ENCODE data around the gene LTB4R2. TPM values are rescaled to one million over a fixed set of nuclear protein-coding genes. Genes with fewer than 3 reads are reported as not detected.

LTB4R2 gene
- total and polyA plus RNA-seq, 2 of the 8 experiments (the other 6 are each of a cell fraction or from before 2014, with no cell fraction given): 5.3 to 6.7 TPM

GRCh38 chr14:24310265-24310645 is 315 bp downstream of the LTB4R2 start:
- H3K79me1 ChIP-seq (ENCODE audit: low read depth, low read length): no peaks in the 10 kb centered on the region
- no peaks in the 10 kb centered on the region for H3K27me3 ChIP-seq (replicated peaks in 1 of 4; ENCODE audit: control insufficient read depth in 3 of 4, extremely low read depth in 1 of 4, insufficient read depth in 3 of 4, low read length in 3 of 4)
- H2BK12ac ChIP-seq (ENCODE audit: low read depth, low read length): no peak overlapping the region
- no peak overlapping the region for H3K4me2 ChIP-seq (ENCODE audit: insufficient read depth in 1 of 2, low read depth in 2 of 2, low read length in 2 of 2)
- H3K4me1 ChIP-seq (replicated peaks in 1 of 4; ENCODE audit: control insufficient read depth in 3 of 4, insufficient read depth in 4 of 4, low read length in 3 of 4): no peaks in the 10 kb centered on the region
- POLR2A ChIA-PET (ENCODE audit: partially characterized antibody): interaction anchor here (1.0 to 5.1 kb wide), 5 partner anchors 11 to 131 kb away, joined by 3 to 35 read pairs (median 6); partner anchors contain the start of genes DHRS1 and NOP9
- H3K79me2 ChIP-seq (ENCODE audit: control insufficient read depth in 1 of 2, insufficient read depth in 2 of 2, low read length in 2 of 2): no peaks in the 10 kb centered on the region
- no peak overlapping the region for H2BK15ac ChIP-seq (ENCODE audit: low read length)
- H3K23me2 ChIP-seq (ENCODE audit: low read depth, low read length): peaks cover 1% of the 10 kb centered on the region; the same call in 1 of the 2 replicates
- WGBS, 2 experiments (ENCODE audit: extremely low coverage in 1 of 2, insufficient coverage in 1 of 2, insufficient read length in 1 of 2, insufficient replicate concordance in 2 of 2, low coverage in 1 of 2, low lambda C conversion rate in 2 of 2, missing lambda C conversion rate in 1 of 2): 91% methylated on average over 5 of the region's 5 CpGs; no CpG with 5 or more reads in 1 of the 2 experiments
- H3K4ac ChIP-seq (replicated peaks; ENCODE audit: insufficient read length, low read depth, low read length): no peak overlapping the region
- peaks cover 9 to 17% (median 13%) of the 10 kb centered on the region in 4 experiments; a peak in 5 of 8 replicates for H3K36me3 ChIP-seq (ENCODE audit: control insufficient read depth in 2 of 4, insufficient read depth in 4 of 4, low read length in 3 of 4)
- H3K14ac ChIP-seq (ENCODE audit: insufficient read length): no peak overlapping the region
- H2BK20ac ChIP-seq (ENCODE audit: low read length): no peak overlapping the region
- H3K23ac ChIP-seq (ENCODE audit: insufficient read length): no peak overlapping the region
- no peak overlapping the region for H3K56ac ChIP-seq (replicated peaks; ENCODE audit: insufficient read length, low read depth, low read length)
- H2BK5ac ChIP-seq (ENCODE audit: low read depth, low read length): no peak overlapping the region
- H2AFZ ChIP-seq (ENCODE audit: low read length): no peak overlapping the region
- H4K5ac ChIP-seq (ENCODE audit: insufficient read length, low read depth, low read length): no peak overlapping the region
- no peak overlapping the region for H2AK5ac ChIP-seq (ENCODE audit: low read depth, low read length)
- FAIRE-seq (no peak), DNase-seq (ENCODE audit: low read depth in 1 of 2, low spot score in 2 of 2) (no peak)
- CTCF ChIA-PET (ENCODE audit: partially characterized antibody): interaction anchor here (1.3 to 15.8 kb wide), 7 partner anchors 11 to 121 kb away, joined by 4 to 173 read pairs (median 36); partner anchors contain the start of genes ADCY4, DHRS1, NOP9 and RABGGTA
- no peak overlapping the region for H3K4me3 ChIP-seq (ENCODE audit: extremely low read depth in 1 of 4, insufficient read depth in 2 of 4, low read depth in 3 of 4, low read length in 4 of 4)
- H3K9ac ChIP-seq (replicated peaks in 1 of 4; ENCODE audit: extremely low read depth in 1 of 4, low read depth in 3 of 4, low read length in 3 of 4): no peak overlapping the region
- H3K27ac ChIP-seq (ENCODE audit: low read depth, low read length): no peak overlapping the region
- no peak overlapping the region for H4K8ac ChIP-seq (ENCODE audit: extremely low read depth, insufficient read depth, low read length)
- no peak overlapping the region for H3K18ac ChIP-seq (ENCODE audit: extremely low read depth, low read length)
- H3K9me3 ChIP-seq (ENCODE audit: insufficient read depth in 2 of 2, low read depth in 1 of 2, low read length in 1 of 2): no peaks in the 10 kb centered on the region
- peaks cover 2 to 8% of the 10 kb centered on the region in 2 experiments for H4K20me1 ChIP-seq (replicated peaks in 1 of 2; ENCODE audit: control insufficient read depth in 1 of 2, insufficient read depth in 2 of 2, low read length in 2 of 2)
- no peak overlapping the region for H4K91ac ChIP-seq (replicated peaks; ENCODE audit: insufficient read length, low read length)
- no peak overlapping the region for H2BK120ac ChIP-seq (replicated peaks; ENCODE audit: low read depth, low read length)
- TF ChIP-seq JUND (IDR thresholded peaks at IDR 0.05; ENCODE audit: low read length) (no peak), TCF12 (IDR thresholded peaks at IDR 0.05; ENCODE audit: low read depth, low read length) (no peak), CHD1 (IDR thresholded peaks at IDR 0.05; ENCODE audit: low read depth, low read length) (no peak), SIX5 (IDR thresholded peaks at IDR 0.05; ENCODE audit: low read depth, low read length) (no peak), TAF7 (optimal IDR thresholded peaks at IDR 0.05; ENCODE audit: borderline replicate concordance, low read depth, low read length) (no peak), EP300 (IDR thresholded peaks at IDR 0.05; ENCODE audit: borderline replicate concordance in 1 of 2, low read depth in 2 of 2, low read length in 2 of 2) (no peak), BRCA1 (IDR thresholded peaks at IDR 0.05; ENCODE audit: low read depth, low read length) (no peak), SRF (IDR thresholded peaks at IDR 0.05; ENCODE audit: low read depth, low read length) (no peak), FOSL1 (IDR thresholded peaks at IDR 0.05; ENCODE audit: insufficient read depth, low read depth, low read length) (no peak), SAP30 (IDR thresholded peaks at IDR 0.05; ENCODE audit: insufficient read depth, insufficient replicate concordance, low read length) (no peak), POLR2A (IDR thresholded peaks at IDR 0.05; ENCODE audit: control extremely low read depth in 1 of 2, low read depth in 2 of 2, low read length in 2 of 2) (no peak), TEAD4 (IDR thresholded peaks at IDR 0.05; ENCODE audit: low read depth, low read length) (no peak)
- TF ChIP-seq, protein P1, sequence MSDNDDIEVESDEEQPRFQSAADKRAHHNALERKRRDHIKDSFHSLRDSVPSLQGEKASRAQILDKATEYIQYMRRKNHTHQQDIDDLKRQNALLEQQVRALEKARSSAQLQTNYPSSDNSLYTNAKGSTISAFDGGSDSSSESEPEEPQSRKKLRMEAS (IDR thresholded peaks at IDR 0.05): no peak
